ENCODE results near the gene SHANK1.

SHANK1 gene

GRCh38 chr19:50658441-50659317, 60.9 kb downstream of the SHANK1 start:
- peak; percentile 57 for DNase-seq

- peak; percentile 71 for DNase-seq
Observed at GRCh38 chr19:50657712-50658440, 61.7 kb downstream of the SHANK1 start.

GRCh38 chr19:50657222-50657669, 62.4 kb downstream of the SHANK1 start:
- no peak for DNase-seq

- DNase-seq, result no peak
Observed at GRCh38 chr19:50654882-50655281, 64.7 kb downstream of the SHANK1 start.

- DNase-seq, result no peak
Observed at GRCh38 chr19:50652722-50653121, 66.9 kb downstream of the SHANK1 start.

GRCh38 chr19:50651174-50651573, 68.4 kb downstream of the SHANK1 start:
- DNase-seq, result no peak

GRCh38 chr19:50649433-50650391, 69.9 kb downstream of the SHANK1 start, which contains the start of gene C19orf81:
C19orf81 (plus strand) TSS chr19:50649445; CDS start chr19:50649445, 0 bp downstream.
- no peak for DNase-seq

GRCh38 chr19:50648659-50649058, 70.9 kb downstream of the SHANK1 start:
- no peak for DNase-seq

GRCh38 chr19:50647879-50648615, 71.6 kb downstream of the SHANK1 start:
- DNase-seq, result no peak

- no peak for DNase-seq
Observed at GRCh38 chr19:50646074-50646807, 73.4 kb downstream of the SHANK1 start.

GRCh38 chr19:50645107-50645506, 74.5 kb downstream of the SHANK1 start:
- no peak for DNase-seq

GRCh38 chr19:50644315-50644915, 75.2 kb downstream of the SHANK1 start:
- no peak for DNase-seq

- no peak for DNase-seq
Observed at GRCh38 chr19:50640368-50640767, 79.2 kb downstream of the SHANK1 start.

GRCh38 chr19:50639121-50640112, 80.2 kb downstream of the SHANK1 start, which contains the start of gene SYT3:
SYT3 (minus strand) TSS chr19:50639881; CDS start chr19:50637411, 2,470 bp downstream.
- peak; percentile 70 for DNase-seq

- no peak for DNase-seq
Observed at GRCh38 chr19:50638600-50638999, 81.0 kb downstream of the SHANK1 start.

- no peak for DNase-seq
Observed at GRCh38 chr19:50636317-50637085, 83.1 kb downstream of the SHANK1 start.

- DNase-seq, result no peak
Observed at GRCh38 chr19:50633973-50634372, 85.6 kb downstream of the SHANK1 start.

- DNase-seq, result no peak
Observed at GRCh38 chr19:50633359-50633758, 86.2 kb downstream of the SHANK1 start.

Measured in NCI-H1436 (cell line).